ENCODE data around the gene URGCP.

DNA sequence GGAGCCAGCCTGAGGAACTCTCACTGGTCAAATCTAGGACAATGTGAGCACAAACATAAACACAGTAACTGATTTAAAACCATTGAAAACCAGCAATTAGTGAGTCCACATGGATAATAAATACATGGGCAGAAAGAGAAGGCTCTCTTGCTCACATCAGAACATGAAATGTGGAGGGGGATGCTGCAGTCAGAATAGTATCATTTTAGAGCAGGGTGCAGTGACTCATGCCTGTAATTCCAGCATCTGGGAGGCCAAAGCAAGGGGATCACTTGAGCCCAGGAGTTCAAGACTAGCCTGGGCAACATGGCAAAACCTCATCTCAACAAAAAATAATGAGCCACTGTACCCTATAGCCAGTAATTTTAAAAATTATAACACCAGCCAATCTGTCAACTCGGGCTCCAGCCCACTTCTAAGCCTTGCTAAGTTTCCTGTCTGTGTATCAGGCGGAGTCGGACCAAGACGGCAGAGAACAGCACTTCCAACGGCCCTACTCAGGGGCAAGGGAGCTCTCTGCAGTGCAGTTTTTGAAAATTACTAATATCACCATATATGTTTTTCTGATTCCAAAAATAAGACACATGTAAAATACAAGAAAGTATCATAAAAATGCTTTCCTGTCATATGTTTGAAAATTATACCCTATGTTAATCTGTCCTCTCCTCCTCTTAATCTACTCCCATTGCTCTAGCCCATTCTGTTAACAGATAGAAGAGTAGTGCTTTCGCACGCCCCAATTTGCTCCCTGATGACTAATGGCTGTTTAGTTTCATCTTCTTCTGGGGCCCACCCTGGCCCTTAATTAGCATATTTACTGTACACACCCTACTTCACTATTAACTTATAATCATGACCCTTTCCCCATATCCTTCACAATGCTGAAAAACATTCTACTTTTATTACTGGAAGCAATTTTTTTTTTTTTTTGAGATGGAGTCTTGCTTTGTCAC, 17.1 kb downstream of the URGCP start:
- TF ChIP-seq CTCF (IDR thresholded peaks at IDR 0.05) (no peak), POLR2A (IDR thresholded peaks at IDR 0.05) (no peak)
